Activated T-helper 9 cell treated with anti-CD3 and anti-CD28 coated beads, Interleukin-2, amount 50 U/mL, for 16 hours (primary cell): ENCODE data around the gene RAB34.
A peak's percentile ranks its signal among the peaks of the same experiment; 100 is the strongest.
"Not testable (repeated sequence)": the region's sequence is repeated elsewhere in the genome, so short reads cannot be mapped to it uniquely, and the experiment has no call there.

Experiments
- DNase-seq: peaks from one replicate; pipeline ENCODE4 v3.0.0-alpha.2; 2020; ENCODE audit warnings: low read depth

Gene RAB34

DNA sequence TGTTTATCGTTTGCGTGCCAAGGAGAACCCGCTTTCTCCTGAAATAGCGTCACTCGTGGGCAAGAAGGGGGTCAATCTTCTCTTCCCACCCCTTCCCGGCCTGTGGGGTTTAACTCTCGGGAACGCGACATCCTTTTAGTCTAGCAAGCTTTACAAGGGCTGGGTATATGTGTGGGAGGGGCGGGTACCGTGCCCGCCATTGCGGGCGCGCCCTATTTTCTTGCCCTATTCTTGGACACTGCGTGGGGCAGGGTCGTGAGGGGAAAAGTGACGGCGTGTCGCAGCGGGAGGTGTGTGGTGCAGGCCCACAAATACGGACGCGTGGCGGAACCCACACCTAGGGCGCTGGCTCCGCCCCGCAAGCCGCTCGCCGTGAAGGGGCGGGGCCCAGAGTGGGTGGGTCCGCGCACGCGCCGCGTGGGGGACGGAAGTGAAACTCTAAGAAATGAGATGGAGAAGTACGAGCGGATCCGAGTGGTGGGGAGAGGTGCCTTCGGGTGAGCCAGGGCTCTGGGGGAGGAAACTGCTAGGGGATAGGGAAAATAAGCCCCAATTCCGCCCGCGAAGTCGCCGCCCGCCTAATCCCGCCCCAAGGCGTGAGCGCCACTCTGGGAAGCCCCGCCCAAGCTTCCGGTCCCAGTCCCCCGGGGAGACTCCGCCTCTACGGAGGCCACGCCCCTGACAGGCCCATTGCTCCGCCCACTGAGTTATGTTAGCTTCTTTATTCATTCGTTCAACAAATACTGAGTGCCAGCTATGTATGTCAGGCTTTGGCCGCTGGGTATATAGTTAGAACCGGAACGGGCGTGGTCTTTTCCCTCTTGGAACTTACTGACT, 10.9 kb upstream of the RAB34 start, which contains the start of gene NEK8:
NEK8 (plus strand) TSS at position 425 of the 837 bp plus-strand sequence; CDS start at position 451, 26 bp downstream.
- DNase-seq, result peak; percentile 95

DNA sequence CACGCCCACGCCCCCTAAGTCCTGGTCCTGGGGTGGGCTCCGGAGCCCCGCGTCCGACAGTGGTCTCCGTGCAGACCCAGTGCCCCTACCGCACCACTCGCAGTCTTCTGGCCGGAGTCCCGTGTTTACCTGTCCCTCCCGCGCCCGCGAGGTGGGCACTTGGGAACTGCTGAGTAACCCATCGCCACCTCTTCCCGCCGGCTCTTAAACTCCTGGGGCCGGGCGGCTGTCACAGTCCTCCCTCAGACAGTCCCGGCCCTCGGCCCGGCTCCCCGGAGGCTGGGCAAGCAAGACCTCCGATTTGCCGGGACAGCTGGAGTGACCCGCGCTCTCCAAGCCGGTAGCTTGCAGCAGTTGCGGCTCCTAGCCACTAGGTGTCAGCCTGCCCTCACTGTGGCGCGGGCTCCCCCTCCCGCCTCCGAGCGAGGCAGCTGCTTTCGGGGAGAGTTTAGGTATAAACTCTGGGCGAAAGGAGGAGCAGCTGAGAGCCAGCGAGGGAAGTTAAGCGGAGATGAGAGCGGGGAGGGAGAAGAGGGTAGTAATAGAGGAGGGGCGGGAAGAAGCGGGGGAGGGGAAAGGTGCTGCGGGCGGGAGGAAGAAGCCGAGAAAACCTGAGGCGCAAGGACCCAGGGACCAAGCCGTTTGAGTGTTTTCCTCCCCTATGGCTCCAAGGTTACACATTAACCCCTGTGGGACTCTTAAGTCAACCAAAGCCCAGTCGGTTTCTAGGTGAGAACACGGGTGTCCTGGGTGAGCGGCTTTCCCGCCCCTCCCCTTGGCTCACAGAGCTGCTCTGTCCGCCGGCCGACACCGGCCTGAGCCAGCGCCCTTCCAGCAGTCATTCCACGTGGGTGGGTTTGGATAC, 9.2 kb upstream of the RAB34 start:
- DNase-seq, result peak; percentile 89

DNA sequence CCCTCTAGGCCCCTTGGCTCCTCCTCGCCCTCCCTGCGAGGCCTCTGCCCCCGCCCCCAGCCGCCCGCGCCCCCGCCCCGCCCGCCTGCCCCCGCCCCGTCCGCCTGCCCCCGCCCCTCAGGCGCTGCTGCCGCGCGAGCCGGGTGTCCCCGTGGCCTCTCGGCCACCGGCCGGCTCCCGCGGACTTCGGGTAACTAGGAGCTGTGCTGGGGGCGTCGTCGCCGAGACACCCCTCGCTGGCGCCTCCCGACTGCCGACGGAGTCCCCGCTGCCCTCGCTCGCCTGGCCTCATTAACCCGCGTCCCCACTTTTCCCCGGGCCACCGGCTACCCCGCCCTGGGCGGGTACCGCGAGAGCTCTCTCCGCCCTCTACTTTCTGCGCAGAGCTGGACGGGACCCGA, 8.6 kb upstream of the RAB34 start, which contains the start of gene TLCD1:
TLCD1 (minus strand) TSS at position 8 of the 401 bp plus-strand sequence. CDS start 136 bp downstream, outside the sequence.
- DNase-seq, result peak; percentile 59

DNA sequence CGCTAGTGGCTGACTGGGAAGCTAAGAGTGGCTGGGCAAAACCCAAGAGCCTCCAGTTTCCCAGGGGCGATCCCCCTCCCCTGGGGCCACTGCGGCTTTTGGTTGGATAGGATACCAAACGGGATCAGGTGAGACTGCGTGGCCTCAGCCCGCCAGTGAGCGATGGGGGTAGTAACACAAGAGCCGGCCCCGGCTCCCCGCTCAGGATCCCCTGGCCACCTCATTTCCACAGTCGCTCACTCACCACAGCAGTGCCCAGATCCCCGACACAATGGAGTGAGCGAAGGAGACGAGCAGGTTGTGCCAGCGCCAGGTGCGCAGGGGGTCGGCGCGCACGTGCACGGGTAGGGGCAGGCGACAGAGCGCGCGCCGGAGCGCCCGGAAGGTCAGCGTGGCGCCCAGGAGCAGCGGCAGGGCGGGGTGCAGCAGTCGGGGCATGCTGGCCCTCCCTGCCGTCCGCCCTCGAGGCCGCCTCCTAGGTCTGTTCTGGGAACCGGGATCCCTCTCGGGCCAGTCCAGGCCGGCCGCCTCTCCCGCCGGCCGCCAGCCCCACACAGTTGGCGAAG, 8.1 kb upstream of the RAB34 start:
- peak; percentile 32 for DNase-seq

GRCh38 chr17:28725166-28725659, 7.5 kb upstream of the RAB34 start:
- DNase-seq, result no peak

- no peak for DNase-seq
Observed at GRCh38 chr17:28724500-28725165, 7.0 kb upstream of the RAB34 start.

- not testable (repeated sequence) for DNase-seq
Observed at GRCh38 chr17:28723836-28724499, 6.3 kb upstream of the RAB34 start.

DNA sequence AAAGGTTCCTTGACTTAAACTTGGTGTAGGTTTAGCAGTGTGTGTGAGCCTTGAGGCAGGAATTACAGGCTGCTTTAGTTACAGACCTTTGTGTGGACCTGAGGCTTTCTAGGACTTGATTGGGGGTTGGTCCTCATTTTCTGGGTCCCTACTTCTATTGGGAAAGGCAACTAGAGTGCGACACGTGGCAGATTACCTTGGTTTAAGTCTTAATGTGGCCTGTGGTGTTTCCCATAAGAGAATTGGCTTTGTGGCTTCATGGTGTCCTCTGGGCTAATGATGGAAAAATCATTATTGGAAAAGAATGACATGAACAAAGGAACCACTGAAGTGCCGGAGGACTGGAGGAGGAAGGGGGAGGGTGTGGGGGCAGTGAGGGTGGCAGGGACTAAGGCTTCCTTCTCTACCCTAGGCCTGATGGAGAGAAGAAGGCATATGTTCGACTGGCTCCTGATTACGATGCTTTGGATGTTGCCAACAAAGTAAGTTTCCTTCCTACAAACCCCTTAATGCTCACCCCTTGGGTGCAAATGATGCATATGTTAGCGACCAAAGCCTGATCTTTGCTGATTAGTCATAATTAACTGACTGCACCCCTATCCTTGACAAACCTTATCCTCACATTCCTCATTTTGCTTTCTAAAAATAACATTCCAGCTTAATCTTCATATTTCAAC, 5.6 kb upstream of the RAB34 start:
- DNase-seq, result no peak

DNA sequence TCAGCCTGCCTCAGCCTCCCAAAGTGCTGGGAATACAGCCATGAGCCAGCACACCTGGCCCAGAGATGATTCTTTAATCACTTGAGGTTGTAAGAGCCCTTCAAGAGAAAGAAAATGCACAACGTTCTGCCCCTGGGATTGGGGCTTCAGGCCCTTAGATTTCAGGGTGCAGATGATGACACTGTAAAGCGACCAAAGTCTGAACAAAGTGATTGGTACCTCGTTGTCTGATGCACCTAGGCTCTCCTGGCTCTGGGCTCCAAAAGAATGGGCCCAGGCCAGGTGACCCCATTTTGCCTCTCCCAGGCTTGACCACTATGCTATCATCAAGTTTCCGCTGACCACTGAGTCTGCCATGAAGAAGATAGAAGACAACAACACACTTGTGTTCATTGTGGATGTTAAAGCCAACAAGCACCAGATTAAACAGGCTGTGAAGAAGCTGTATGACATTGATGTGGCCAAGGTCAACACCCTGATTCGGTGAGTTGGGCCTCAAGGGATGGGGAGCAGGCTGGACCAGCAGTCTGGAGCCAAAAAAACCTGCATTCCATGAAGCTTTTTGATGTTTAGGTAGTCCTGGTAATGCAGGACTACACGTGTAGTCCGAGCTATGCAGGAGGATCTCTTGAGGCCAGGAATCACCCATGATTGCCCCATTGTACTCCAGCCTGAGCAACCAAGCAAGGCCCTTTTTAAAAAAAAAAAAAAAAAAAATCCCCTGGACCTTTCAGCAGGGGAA, 4.9 kb upstream of the RAB34 start:
- no peak for DNase-seq

- DNase-seq, result not testable (repeated sequence)
Observed at GRCh38 chr17:28720997-28721329, 3.3 kb upstream of the RAB34 start.

DNA sequence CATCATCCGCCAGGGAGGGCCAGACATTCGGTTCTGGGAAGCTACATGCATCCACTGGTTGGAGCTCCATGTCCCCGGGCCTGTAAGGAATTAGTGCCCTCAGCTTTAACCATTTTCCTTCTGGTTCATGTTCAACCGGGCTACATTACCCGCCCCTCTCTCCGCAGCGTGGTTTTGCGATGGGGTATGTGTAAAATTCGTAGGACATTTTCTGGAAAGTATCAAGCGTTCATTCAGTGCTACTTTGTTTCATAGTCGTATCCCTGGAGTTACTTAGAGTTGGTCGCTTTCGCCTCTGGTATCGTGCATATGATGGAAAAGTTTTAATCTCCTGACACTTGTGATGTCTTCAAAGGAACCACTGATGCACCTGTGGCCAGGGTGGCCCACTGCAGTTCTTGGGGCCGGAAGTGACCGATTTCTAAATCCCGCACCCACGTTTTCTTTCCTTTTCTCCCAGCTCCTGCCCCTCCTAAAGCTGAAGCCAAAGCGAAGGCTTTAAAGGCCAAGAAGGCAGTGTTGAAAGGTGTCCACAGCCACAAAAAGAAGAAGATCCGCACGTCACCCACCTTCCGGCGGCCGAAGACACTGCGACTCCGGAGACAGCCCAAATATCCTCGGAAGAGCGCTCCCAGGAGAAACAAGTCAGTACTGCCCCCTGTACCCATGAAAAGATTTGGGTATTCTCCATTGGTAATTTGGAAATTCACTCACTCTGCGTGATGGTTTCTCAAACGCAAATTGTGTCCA, 2.8 kb upstream of the RAB34 start:
- peak; percentile 15 for DNase-seq

- no peak for DNase-seq
Observed at GRCh38 chr17:28719021-28719433, 1.4 kb upstream of the RAB34 start.

GRCh38 chr17:28718333-28719020, 809 bp upstream of the RAB34 start:
- no peak for DNase-seq

GRCh38 chr17:28716740-28717577, 709 bp downstream of the RAB34 start:
- no peak for DNase-seq

DNA sequence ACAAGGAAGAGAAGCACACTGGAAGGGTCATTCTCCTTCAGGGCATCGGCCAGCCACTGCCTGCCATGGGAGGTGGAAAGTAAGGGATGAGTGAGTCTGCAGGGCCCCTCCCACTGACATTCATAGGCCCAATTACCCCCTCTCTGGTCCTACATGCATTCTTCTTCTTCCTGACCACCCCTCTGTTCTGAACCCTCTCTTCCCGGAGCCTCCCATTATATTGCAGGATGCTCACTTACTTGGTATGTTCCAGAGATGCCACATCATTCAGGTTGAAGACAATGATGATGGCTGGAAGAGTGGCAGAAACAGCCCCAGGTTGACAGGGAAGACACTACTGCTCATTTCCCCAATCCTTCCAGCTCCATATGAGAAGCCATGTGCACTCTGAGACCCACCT, 2.5 kb downstream of the RAB34 start:
- no peak for DNase-seq

- no peak for DNase-seq
Observed at GRCh38 chr17:28714281-28714680, 3.4 kb downstream of the RAB34 start.

DNA sequence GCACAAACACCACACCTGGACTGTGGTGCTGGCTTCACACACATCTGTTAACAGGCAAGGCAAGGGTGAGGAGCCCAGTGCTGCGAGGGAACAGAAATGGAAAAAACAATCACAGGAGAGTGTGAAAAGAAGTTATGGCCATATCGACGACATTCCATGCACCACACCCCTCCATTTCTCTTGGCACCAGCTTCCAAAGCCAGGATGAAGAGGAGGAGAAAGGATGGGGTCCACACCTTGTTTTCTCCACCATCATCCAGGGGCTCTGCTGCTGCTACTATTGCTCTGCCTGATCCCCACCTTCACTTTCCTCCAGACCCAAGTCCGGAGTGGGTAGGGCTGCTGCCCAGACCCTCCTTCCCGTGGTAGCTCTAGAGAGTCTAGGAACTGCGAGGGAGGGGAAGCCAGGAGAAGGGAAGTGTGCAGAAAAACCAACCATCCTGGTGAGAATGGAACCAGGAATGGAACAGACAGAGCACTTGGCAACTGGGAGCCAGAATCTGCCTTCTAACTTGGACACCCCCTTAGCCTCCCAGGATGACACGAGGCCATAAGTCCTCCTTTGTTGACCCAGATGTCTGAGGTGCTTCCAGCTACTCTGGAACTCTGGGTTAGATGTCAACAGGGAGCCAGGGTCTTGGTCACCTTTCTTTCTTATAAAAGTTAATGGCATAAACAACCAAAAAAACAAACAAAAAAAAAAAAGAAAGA, 4.8 kb downstream of the RAB34 start:
- no peak for DNase-seq
